Neural cell (in vitro differentiated cells): ENCODE measurements around the gene MTCL1. TPM values are rescaled to one million over a fixed set of nuclear protein-coding genes. Genes with fewer than 3 reads are reported as not detected.

Experiments
- H2AFZ ChIP-seq: fragments of 200-600, 300-800 bp; sonication (generic), shearing (Covaris generic); 2 replicates; pipeline ENCODE4 v1.6.0; 2014; ENCODE audit warnings: low read depth, mild to moderate bottlenecking, antibody characterized with exemption, low read length, moderate library complexity
- H3F3A ChIP-seq: fragments of 200-600 bp; shearing (Covaris generic); 2 replicates; pipeline ENCODE4 v1.6.1; 2016; ENCODE audit warnings: mild to moderate bottlenecking, moderate library complexity, mixed read lengths, antibody characterized with exemption, low read length; ENCODE audit not compliant: insufficient read depth, poor library complexity, severe bottlenecking
- H3K27ac ChIP-seq: fragments of 200-600, 300-800 bp; sonication (generic), shearing (Covaris generic); 2 replicates; pipeline ENCODE4 v1.5.1; 2014; ENCODE audit warnings: mild to moderate bottlenecking, low read length, moderate library complexity
- H3K27me3 ChIP-seq: fragments of 300-800, 200-600 bp; sonication (generic), shearing (Covaris generic); 2 replicates; pipeline ENCODE4 v1.6.0; 2014; ENCODE audit warnings: mild to moderate bottlenecking, low read depth, low read length, moderate library complexity; ENCODE audit not compliant: insufficient read depth
- H3K36me3 ChIP-seq: fragments of 300-800, 200-600 bp; sonication (generic), shearing (Covaris generic); 2 replicates; pipeline ENCODE4 v1.5.1; 2014; ENCODE audit warnings: mild to moderate bottlenecking, antibody characterized with exemption, low read length, moderate library complexity; ENCODE audit not compliant: insufficient read depth
- H3K4me2 ChIP-seq: fragments of 300-800, 200-600 bp; sonication (generic), shearing (Covaris generic); 2 replicates; pipeline ENCODE4 v1.6.0; 2014; ENCODE audit warnings: mild to moderate bottlenecking, low read length
- H3K4me3 ChIP-seq: fragments of 300-800, 200-600 bp; sonication (generic), shearing (Covaris generic); 2 replicates; pipeline ENCODE4 v1.5.1; 2014; ENCODE audit warnings: mild to moderate bottlenecking, low read length, moderate library complexity
- H3K79me2 ChIP-seq: fragments of 200-600 bp; shearing (Covaris generic); replicated peaks from 2 replicates; pipeline ENCODE4 v1.6.0; 2014; ENCODE audit warnings: mild to moderate bottlenecking, low read length, moderate library complexity; ENCODE audit not compliant: insufficient read depth
- H3K9ac ChIP-seq: fragments of 300-800, 200-600 bp; sonication (generic), shearing (Covaris generic); 2 replicates; pipeline ENCODE4 v1.6.1; 2016; ENCODE audit warnings: mild to moderate bottlenecking, low read length, mixed read lengths
- H3K9me2 ChIP-seq: fragments of 200-600 bp; shearing (Covaris generic); 2 replicates; pipeline ENCODE4 v1.6.1; 2016; ENCODE audit warnings: mild to moderate bottlenecking, low read length, mixed read lengths; ENCODE audit not compliant: insufficient read depth
- H3K9me3 ChIP-seq: fragments of 200-600, 300-800 bp; sonication (generic), shearing (Covaris generic); 2 replicates; pipeline ENCODE4 v1.6.1; 2016; ENCODE audit warnings: mild to moderate bottlenecking, mixed run types, low read length, moderate library complexity, mixed read lengths
- H4K20me1 ChIP-seq: fragments of 200-600 bp; shearing (Covaris generic); 2 replicates; pipeline ENCODE4 v1.6.1; 2016; ENCODE audit warnings: mild to moderate bottlenecking, mixed run types; ENCODE audit not compliant: insufficient read depth
- EP300 ChIP-seq: fragments of 450-650 bp; conservative IDR thresholded peaks from 2 replicates; pipeline ENCODE4 v1.6.1; 2014; ENCODE audit warnings: antibody characterized with exemption, mild to moderate bottlenecking, moderate library complexity; ENCODE audit not compliant: poor library complexity, severe bottlenecking
- EZH2 ChIP-seq: fragments of 200-600, 300-800 bp; shearing (Covaris generic), sonication (generic); IDR thresholded peaks from 2 replicates; pipeline ENCODE4 v1.6.1; 2014; ENCODE audit warnings: antibody characterized with exemption, low read length, borderline replicate concordance, mild to moderate bottlenecking; ENCODE audit not compliant: insufficient read depth, poor library complexity, severe bottlenecking
- MXI1 ChIP-seq: fragments of 450-650 bp; conservative IDR thresholded peaks from 2 replicates; pipeline ENCODE4 v1.6.1; 2014; ENCODE audit warnings: antibody characterized with exemption, mild to moderate bottlenecking; ENCODE audit not compliant: poor library complexity, severe bottlenecking
- POLR2AphosphoS5 ChIP-seq: IDR thresholded peaks from 2 replicates; pipeline ENCODE4 v1.6.1; 2012
- RAD21 ChIP-seq: fragments of 450-650 bp; conservative IDR thresholded peaks from 2 replicates; pipeline ENCODE4 v1.6.1; 2014; ENCODE audit warnings: antibody characterized with exemption, mild to moderate bottlenecking, moderate library complexity
- REST ChIP-seq: IDR thresholded peaks from 2 replicates; pipeline ENCODE4 v1.6.1; 2012; ENCODE audit warnings: borderline replicate concordance
- SMC3 ChIP-seq: fragments of 450-650 bp; conservative IDR thresholded peaks from 2 replicates; pipeline ENCODE4 v1.6.1; 2014; ENCODE audit warnings: antibody characterized with exemption, mild to moderate bottlenecking, moderate library complexity; ENCODE audit not compliant: poor library complexity
- TAF1 ChIP-seq: IDR thresholded peaks from 2 replicates; pipeline ENCODE4 v1.6.1; 2012; ENCODE audit warnings: low read depth
- polyA plus RNA-seq: library from polyadenylated mRNA; depleted of rRNA; stranded (reverse); fragments of >200 nt; gene quantifications from 2 replicates; pipeline ENCODE4 v1.2.3, GENCODE V29; 2014
- TF ChIP-seq, protein P1 (sequence below): fragments of 450-650 bp; IDR thresholded peaks from 2 replicates; pipeline ENCODE4 v1.5.1; 2014; ENCODE audit warnings: antibody characterized with exemption, mild to moderate bottlenecking, moderate library complexity; ENCODE audit not compliant: poor library complexity, severe bottlenecking

Gene MTCL1
- polyA plus RNA-seq, 1 donor from 2014 or later: 20.8 TPM

DNA sequence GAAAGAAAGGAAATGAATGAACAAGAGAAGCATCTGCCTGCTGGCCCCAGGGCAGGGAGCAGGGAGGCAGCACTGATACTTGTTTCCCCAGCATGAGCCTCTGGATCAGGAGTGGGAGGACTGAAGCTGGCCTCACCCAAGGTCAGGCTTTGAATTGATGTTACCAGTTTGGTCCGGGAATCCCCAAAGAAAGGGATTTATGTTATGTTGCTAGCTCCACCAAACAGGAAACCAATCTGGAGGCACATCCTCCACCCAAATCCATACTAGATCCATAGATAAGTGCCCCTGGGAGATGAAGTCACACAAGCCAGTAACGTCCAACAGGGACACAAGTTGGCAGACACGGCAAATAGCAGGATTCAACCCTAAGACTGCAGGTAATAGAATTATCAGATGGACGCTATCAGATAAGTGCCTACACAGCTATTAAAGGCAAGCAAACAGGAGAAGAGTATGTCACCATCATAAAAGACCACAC is 85.9 kb downstream of the MTCL1 start:
- no peaks in the 10 kb centered on the region for H3K36me3 ChIP-seq
- no peaks in the 10 kb centered on the region for H4K20me1 ChIP-seq
- H3K9me2 ChIP-seq: no peaks in the 10 kb centered on the region
- no peak overlapping the region for H3K4me2 ChIP-seq
- H3K9me3 ChIP-seq: no peaks in the 10 kb centered on the region
- no peaks in the 10 kb centered on the region for H3F3A ChIP-seq
- no peaks in the 10 kb centered on the region for H3K79me2 ChIP-seq
- H3K27me3 ChIP-seq: no peaks in the 10 kb centered on the region
- H3K9ac ChIP-seq: no peak overlapping the region
- no peak for TF ChIP-seq POLR2AphosphoS5
- TF ChIP-seq, protein P1, sequence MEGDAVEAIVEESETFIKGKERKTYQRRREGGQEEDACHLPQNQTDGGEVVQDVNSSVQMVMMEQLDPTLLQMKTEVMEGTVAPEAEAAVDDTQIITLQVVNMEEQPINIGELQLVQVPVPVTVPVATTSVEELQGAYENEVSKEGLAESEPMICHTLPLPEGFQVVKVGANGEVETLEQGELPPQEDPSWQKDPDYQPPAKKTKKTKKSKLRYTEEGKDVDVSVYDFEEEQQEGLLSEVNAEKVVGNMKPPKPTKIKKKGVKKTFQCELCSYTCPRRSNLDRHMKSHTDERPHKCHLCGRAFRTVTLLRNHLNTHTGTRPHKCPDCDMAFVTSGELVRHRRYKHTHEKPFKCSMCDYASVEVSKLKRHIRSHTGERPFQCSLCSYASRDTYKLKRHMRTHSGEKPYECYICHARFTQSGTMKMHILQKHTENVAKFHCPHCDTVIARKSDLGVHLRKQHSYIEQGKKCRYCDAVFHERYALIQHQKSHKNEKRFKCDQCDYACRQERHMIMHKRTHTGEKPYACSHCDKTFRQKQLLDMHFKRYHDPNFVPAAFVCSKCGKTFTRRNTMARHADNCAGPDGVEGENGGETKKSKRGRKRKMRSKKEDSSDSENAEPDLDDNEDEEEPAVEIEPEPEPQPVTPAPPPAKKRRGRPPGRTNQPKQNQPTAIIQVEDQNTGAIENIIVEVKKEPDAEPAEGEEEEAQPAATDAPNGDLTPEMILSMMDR: no peak
- no peak for TF ChIP-seq REST
- no peak for TF ChIP-seq RAD21
- no peak for TF ChIP-seq EP300
- no peak for TF ChIP-seq SMC3
- no peak for TF ChIP-seq EZH2
- TF ChIP-seq TAF1: no peak
- TF ChIP-seq MXI1: no peak
- no peak overlapping the region for H2AFZ ChIP-seq
- H3K27ac ChIP-seq: no peak overlapping the region
- no peak overlapping the region for H3K4me3 ChIP-seq

GRCh38 chr18:8792688-8793316 is 87.4 kb downstream of the MTCL1 start:
- Histone ChIP-seq H3K79me2 (no peaks in the 10 kb centered on the region), H3K36me3 (no peaks in the 10 kb centered on the region), H3K27me3 (no peaks in the 10 kb centered on the region), H4K20me1 (no peaks in the 10 kb centered on the region), H3K4me2 (no peak overlapping the region), H3K9me3 (no peaks in the 10 kb centered on the region), H3K9ac (no peak overlapping the region), H3K9me2 (no peaks in the 10 kb centered on the region), H2AFZ (no peak overlapping the region), H3F3A (no peaks in the 10 kb centered on the region), H3K4me3 (no peak overlapping the region), H3K27ac (no peak overlapping the region)
- TF ChIP-seq, protein P1: no peak
- TF ChIP-seq SMC3 (no peak), POLR2AphosphoS5 (no peak)
